ENCODE results near the gene IL11. TPM values are rescaled to one million over a fixed set of nuclear protein-coding genes. Genes with fewer than 3 reads are reported as not detected.

Gene IL11
- total and polyA plus RNA-seq, 2 of the 13 experiments (the other 11 are each of a cell fraction or from before 2014, with no cell fraction given) = 2.5 to 2.9 TPM

DNA sequence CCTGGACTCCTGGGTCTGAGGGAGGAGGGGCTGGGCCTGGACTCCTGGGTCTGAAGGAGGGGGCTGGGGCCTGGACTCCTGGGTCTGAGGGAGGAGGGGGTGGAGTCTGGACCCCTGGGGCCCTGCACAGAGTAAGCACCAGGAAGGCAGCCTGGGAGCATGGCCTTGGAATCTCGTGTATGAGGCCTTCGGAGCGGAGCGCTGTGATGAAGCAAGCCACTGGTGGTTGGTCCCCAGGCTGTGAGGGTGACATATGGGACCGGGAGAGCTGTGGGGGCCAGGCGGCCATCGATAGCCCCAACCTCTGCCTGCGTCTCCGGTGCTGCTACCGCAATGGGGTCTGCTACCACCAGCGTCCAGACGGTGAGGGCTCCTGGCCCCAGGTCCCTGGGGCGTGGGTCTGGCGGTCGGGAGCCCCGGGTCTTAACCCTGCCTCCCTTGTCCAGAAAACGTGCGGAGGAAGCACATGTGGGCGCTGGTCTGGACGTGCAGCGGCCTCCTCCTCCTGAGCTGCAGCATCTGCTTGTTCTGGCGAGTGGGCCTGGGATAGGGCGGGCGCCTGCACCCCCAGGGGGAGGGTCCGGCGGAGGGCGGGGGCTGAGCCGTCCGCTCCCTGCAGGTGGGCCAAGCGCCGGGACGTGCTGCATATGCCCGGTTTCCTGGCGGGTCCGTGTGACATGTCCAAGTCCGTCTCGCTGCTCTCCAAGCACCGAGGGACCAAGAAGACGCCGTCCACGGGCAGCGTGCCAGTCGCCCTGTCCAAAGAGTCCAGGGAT is 7.3 kb upstream of the IL11 start (continued):
- TF ChIP-seq, protein P1, sequence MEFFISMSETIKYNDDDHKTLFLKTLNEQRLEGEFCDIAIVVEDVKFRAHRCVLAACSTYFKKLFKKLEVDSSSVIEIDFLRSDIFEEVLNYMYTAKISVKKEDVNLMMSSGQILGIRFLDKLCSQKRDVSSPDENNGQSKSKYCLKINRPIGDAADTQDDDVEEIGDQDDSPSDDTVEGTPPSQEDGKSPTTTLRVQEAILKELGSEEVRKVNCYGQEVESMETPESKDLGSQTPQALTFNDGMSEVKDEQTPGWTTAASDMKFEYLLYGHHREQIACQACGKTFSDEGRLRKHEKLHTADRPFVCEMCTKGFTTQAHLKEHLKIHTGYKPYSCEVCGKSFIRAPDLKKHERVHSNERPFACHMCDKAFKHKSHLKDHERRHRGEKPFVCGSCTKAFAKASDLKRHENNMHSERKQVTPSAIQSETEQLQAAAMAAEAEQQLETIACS (CRISPR knock-in tag; IDR thresholded peaks at IDR 0.05) = no peak
- TF ChIP-seq ATAD3A (CRISPR knock-in tag; IDR thresholded peaks at IDR 0.05) (no peak), JDP2 (CRISPR knock-in tag; IDR thresholded peaks at IDR 0.05; ENCODE audit: borderline replicate concordance) (no peak), ZBTB1 (CRISPR knock-in tag; IDR thresholded peaks at IDR 0.05; ENCODE audit: borderline replicate concordance) (no peak), ZNF614 (CRISPR knock-in tag; IDR thresholded peaks at IDR 0.05; ENCODE audit: borderline replicate concordance) (no peak), ZNF446 (CRISPR knock-in tag; IDR thresholded peaks at IDR 0.05) (no peak), SOX6 (IDR thresholded peaks at IDR 0.05) (no peak), SOX6 (CRISPR knock-in tag; IDR thresholded peaks at IDR 0.05) (0 out of 2 replicates have a peak, but pooled peaks have one; percentile 16), CBX2 (IDR thresholded peaks at IDR 0.05; ENCODE audit: low read depth, low read length) (no peak), CBX2 (CRISPR knock-in tag; IDR thresholded peaks at IDR 0.05; ENCODE audit: low read depth) (no peak), PHF5A (CRISPR knock-in tag; IDR thresholded peaks at IDR 0.05; ENCODE audit: low read depth, unreplicated experiment) (no peak), HDAC2 (CRISPR knock-in tag; IDR thresholded peaks at IDR 0.05) (0 out of 2 replicates have a peak, but pooled peaks have one; percentile 22), NR2F2 (IDR thresholded peaks at IDR 0.05; ENCODE audit: borderline replicate concordance, low read depth) (no peak), ZNF556 (CRISPR knock-in tag; IDR thresholded peaks at IDR 0.05; ENCODE audit: borderline replicate concordance) (no peak), MED13 (CRISPR knock-in tag; IDR thresholded peaks at IDR 0.05) (no peak), PITX1 (CRISPR knock-in tag; IDR thresholded peaks at IDR 0.05) (0 out of 2 replicates have a peak, but pooled peaks have one; percentile 10), NR1H2 (CRISPR knock-in tag; IDR thresholded peaks at IDR 0.05; ENCODE audit: borderline replicate concordance, low read depth) (no peak), BCL6 (CRISPR knock-in tag; IDR thresholded peaks at IDR 0.05) (no peak), ZNF83 (CRISPR knock-in tag; IDR thresholded peaks at IDR 0.05; ENCODE audit: borderline replicate concordance) (no peak), IKZF1 (IDR thresholded peaks at IDR 0.05) (no peak), GATAD1 (CRISPR knock-in tag; IDR thresholded peaks at IDR 0.05) (no peak), RARA (CRISPR knock-in tag; IDR thresholded peaks at IDR 0.05) (no peak), CENPX (CRISPR knock-in tag; IDR thresholded peaks at IDR 0.05) (no peak)
- TF ChIP-seq, protein P2, sequence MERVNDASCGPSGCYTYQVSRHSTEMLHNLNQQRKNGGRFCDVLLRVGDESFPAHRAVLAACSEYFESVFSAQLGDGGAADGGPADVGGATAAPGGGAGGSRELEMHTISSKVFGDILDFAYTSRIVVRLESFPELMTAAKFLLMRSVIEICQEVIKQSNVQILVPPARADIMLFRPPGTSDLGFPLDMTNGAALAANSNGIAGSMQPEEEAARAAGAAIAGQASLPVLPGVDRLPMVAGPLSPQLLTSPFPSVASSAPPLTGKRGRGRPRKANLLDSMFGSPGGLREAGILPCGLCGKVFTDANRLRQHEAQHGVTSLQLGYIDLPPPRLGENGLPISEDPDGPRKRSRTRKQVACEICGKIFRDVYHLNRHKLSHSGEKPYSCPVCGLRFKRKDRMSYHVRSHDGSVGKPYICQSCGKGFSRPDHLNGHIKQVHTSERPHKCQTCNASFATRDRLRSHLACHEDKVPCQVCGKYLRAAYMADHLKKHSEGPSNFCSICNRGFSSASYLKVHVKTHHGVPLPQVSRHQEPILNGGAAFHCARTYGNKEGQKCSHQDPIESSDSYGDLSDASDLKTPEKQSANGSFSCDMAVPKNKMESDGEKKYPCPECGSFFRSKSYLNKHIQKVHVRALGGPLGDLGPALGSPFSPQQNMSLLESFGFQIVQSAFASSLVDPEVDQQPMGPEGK (CRISPR knock-in tag; IDR thresholded peaks at IDR 0.05) = peak; percentile 60; the same call in 1 of the 2 replicates
- TF ChIP-seq, protein P3, sequence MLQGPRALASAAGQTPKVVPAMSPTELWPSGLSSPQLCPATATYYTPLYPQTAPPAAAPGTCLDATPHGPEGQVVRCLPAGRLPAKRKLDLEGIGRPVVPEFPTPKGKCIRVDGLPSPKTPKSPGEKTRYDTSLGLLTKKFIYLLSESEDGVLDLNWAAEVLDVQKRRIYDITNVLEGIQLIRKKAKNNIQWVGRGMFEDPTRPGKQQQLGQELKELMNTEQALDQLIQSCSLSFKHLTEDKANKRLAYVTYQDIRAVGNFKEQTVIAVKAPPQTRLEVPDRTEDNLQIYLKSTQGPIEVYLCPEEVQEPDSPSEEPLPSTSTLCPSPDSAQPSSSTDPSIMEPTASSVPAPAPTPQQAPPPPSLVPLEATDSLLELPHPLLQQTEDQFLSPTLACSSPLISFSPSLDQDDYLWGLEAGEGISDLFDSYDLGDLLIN (CRISPR knock-in tag; IDR thresholded peaks at IDR 0.05; ENCODE audit: borderline replicate concordance) = no peak
